ENCODE measurements around the gene SLC28A1. TPM values are rescaled to one million over a fixed set of nuclear protein-coding genes. Genes with fewer than 3 reads are reported as not detected.

Gene SLC28A1
- total RNA-seq, 1 experiment from 2014 or later = 0.13 TPM

- no peaks in the 10 kb centered on the region for H3K27me3 ChIP-seq (ENCODE audit: insufficient read depth, low read length)
These were observed 54.3 kb downstream of the SLC28A1 start for GRCh38 chr15:84938726-84939125.

More at GRCh38 chr15:84938726-84939125, 54.3 kb downstream of the SLC28A1 start:
- no peak overlapping the region for H3K56ac ChIP-seq (ENCODE audit: insufficient read length, low read depth, low read length)
- Mint-ChIP-seq H3K9me3 (no peaks in the 10 kb centered on the region; a peak in 1 of 5 replicates), H3K36me3 (ENCODE audit: insufficient read depth in 1 of 3, low read depth in 3 of 3) (no peaks in the 10 kb centered on the region), H3K4me3 (no peak overlapping the region), H3K27me3 (ENCODE audit: low read depth) (0 out of 2 replicates have a peak, but pooled peaks cover 1% of the 10 kb centered on the region), H3K4me1 (peaks cover 3% of the 10 kb centered on the region in 2 experiments; a peak in 2 of 4 replicates), H3K27ac (no peak overlapping the region)
- no peaks in the 10 kb centered on the region for H3K79me2 ChIP-seq (ENCODE audit: insufficient read depth, low read length)
- H3K9me3 ChIP-seq (ENCODE audit: control insufficient read depth, low read depth, low read length) = no peaks in the 10 kb centered on the region
- TF ChIP-seq CTCF (conservative IDR thresholded peaks at IDR 0.05) = no peak
- no peak overlapping the region for H3K4me2 ChIP-seq (ENCODE audit: insufficient read depth, insufficient read length, low read length)
- H4K5ac ChIP-seq (ENCODE audit: insufficient read length, low read depth, low read length) = no peak overlapping the region
- no peak overlapping the region for H4K91ac ChIP-seq (ENCODE audit: insufficient read length, low read depth, low read length)
- no peak overlapping the region for H2AFZ ChIP-seq (ENCODE audit: low read length)
- H3K9ac ChIP-seq (ENCODE audit: extremely low read depth, insufficient read length, low read length) = no peak overlapping the region
- H3K4me1 ChIP-seq (ENCODE audit: insufficient read depth, low read length) = no peaks in the 10 kb centered on the region
- no peak overlapping the region for H2BK15ac ChIP-seq (ENCODE audit: low read depth, low read length)
- H3K23me2 ChIP-seq (ENCODE audit: insufficient read length, low read depth, low read length, poor library complexity, severe bottlenecking) = no peaks in the 10 kb centered on the region
- H2BK120ac ChIP-seq (ENCODE audit: low read depth, low read length, poor library complexity, severe bottlenecking) = no peak overlapping the region
- no peak overlapping the region for H2AK5ac ChIP-seq (ENCODE audit: insufficient read length, low read length)
- DNase-seq = no peak
- no peak overlapping the region for H3K27ac ChIP-seq (ENCODE audit: insufficient read length, low read depth, low read length)
- H3K79me1 ChIP-seq (ENCODE audit: insufficient read depth, low read depth, low read length, poor library complexity, severe bottlenecking) = no peaks in the 10 kb centered on the region
- WGBS (ENCODE audit: extremely low coverage, insufficient read length, low lambda C conversion rate) = no CpG with 5 or more reads among the region's 1 CpG
- no peak overlapping the region for H3K18ac ChIP-seq (ENCODE audit: insufficient read length, low read depth, low read length)
- no peak overlapping the region for H2BK5ac ChIP-seq (ENCODE audit: insufficient read length, low read length)
- no peak overlapping the region for H3K14ac ChIP-seq (ENCODE audit: insufficient read depth, low read length)
- no peak overlapping the region for H2BK12ac ChIP-seq (ENCODE audit: insufficient read length, low read depth, low read length)
- no peak overlapping the region for H2BK20ac ChIP-seq (ENCODE audit: low read depth, low read length, poor library complexity, severe bottlenecking)
- no peak overlapping the region for H3K23ac ChIP-seq (ENCODE audit: insufficient read length, low read depth, low read length)
- no peaks in the 10 kb centered on the region for H4K20me1 ChIP-seq (ENCODE audit: control insufficient read depth, insufficient read depth, insufficient read length)
- H4K8ac ChIP-seq (replicated peaks; ENCODE audit: insufficient read length, low read depth, low read length) = no peak overlapping the region
- no peak overlapping the region for H3T11ph ChIP-seq (ENCODE audit: low read length)
- H3K4ac ChIP-seq (ENCODE audit: low read depth, low read length) = no peak overlapping the region

Measured in H9 (cell line).